ENCODE results near the gene P2RY1.

DNA sequence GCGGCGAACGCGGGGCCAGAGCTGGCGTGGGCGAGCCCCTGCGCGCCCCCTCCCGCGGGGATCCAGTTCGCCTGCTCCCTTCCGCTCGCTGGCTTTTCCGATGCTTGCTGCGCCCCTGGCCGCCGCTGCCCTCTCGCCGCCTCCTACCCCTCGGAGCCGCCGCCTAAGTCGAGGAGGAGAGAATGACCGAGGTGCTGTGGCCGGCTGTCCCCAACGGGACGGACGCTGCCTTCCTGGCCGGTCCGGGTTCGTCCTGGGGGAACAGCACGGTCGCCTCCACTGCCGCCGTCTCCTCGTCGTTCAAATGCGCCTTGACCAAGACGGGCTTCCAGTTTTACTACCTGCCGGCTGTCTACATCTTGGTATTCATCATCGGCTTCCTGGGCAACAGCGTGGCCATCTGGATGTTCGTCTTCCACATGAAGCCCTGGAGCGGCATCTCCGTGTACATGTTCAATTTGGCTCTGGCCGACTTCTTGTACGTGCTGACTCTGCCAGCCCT, 721 bp downstream of the P2RY1 start:
- TF ChIP-seq EZH2 (IDR thresholded peaks at IDR 0.05) = no peak
- no peak for TF ChIP-seq CTCF (IDR thresholded peaks at IDR 0.05 in 2 of 3, conservative IDR thresholded peaks at IDR 0.05 in 1 of 3; ENCODE audit: borderline replicate concordance in 1 of 3, insufficient read depth in 1 of 3, low read depth in 2 of 3, low read length in 2 of 3)
- no peak for TF ChIP-seq FOSL1 (IDR thresholded peaks at IDR 0.05; ENCODE audit: low read depth)
- TF ChIP-seq YY1 (IDR thresholded peaks at IDR 0.05; ENCODE audit: extremely low read depth, insufficient replicate concordance, low read depth, low read length) = no peak
- no peak for TF ChIP-seq EZH2phosphoT487 (IDR thresholded peaks at IDR 0.05; ENCODE audit: borderline replicate concordance)
- no peak for TF ChIP-seq POLR2A (IDR thresholded peaks at IDR 0.05; ENCODE audit: borderline replicate concordance, extremely low read depth, insufficient read depth, insufficient read length)
- no peak for TF ChIP-seq REST (IDR thresholded peaks at IDR 0.05; ENCODE audit: low read depth)
- no peak for TF ChIP-seq ZBTB33 (IDR thresholded peaks at IDR 0.05; ENCODE audit: extremely low read depth, insufficient replicate concordance, low read length)
- TF ChIP-seq SP1 (IDR thresholded peaks at IDR 0.05; ENCODE audit: low read depth) = no peak
- no peak for TF ChIP-seq SIN3A (IDR thresholded peaks at IDR 0.05; ENCODE audit: low read depth)
- no peak for TF ChIP-seq CEBPB (IDR thresholded peaks at IDR 0.05; ENCODE audit: low read depth)
